Middle frontal gyrus (tissue), 1 donor: Measurements from ENCODE around the gene MLPH.
A peak's percentile ranks its signal among the peaks of the same experiment; 100 is the strongest.

ENCODE experiments used
- DNase-seq: peaks from one replicate; pipeline ENCODE4 v3.0.0-alpha.2; 2015; ENCODE audit warnings: low spot score; ENCODE audit errors: extremely low spot score

The MLPH gene

GRCh38 chr2:237486819-237487448 lies at the start of gene MLPH:
TSS of gene MLPH (plus strand) at chr2:237487251. CDS start at chr2:237493427, 6,176 bp downstream.
- no peak for DNase-seq

GRCh38 chr2:237437566-237437965 lies 49.5 kb upstream of the MLPH start:
- no peak for DNase-seq

- DNase-seq = no peak
Measured at GRCh38 chr2:237438080-237438940, 48.7 kb upstream of the MLPH start.

GRCh38 chr2:237440819-237441281 lies 46.2 kb upstream of the MLPH start:
- no peak for DNase-seq

GRCh38 chr2:237441605-237442274 lies 45.3 kb upstream of the MLPH start:
- peak; percentile 8 for DNase-seq

- DNase-seq = no peak
Measured at GRCh38 chr2:237444071-237444470, 43.0 kb upstream of the MLPH start.

GRCh38 chr2:237445611-237446337 lies 41.3 kb upstream of the MLPH start:
- no peak for DNase-seq

GRCh38 chr2:237446338-237446665 lies 40.7 kb upstream of the MLPH start:
- DNase-seq = no peak

GRCh38 chr2:237447496-237447895 lies 39.6 kb upstream of the MLPH start:
- DNase-seq = no peak

GRCh38 chr2:237448171-237448570 lies 38.9 kb upstream of the MLPH start:
- no peak for DNase-seq

- DNase-seq = no peak
Measured at GRCh38 chr2:237448626-237449025, 38.4 kb upstream of the MLPH start.

- no peak for DNase-seq
Measured at GRCh38 chr2:237449193-237449881, 37.7 kb upstream of the MLPH start.

GRCh38 chr2:237450108-237450507 lies 36.9 kb upstream of the MLPH start:
- no peak for DNase-seq

- no peak for DNase-seq
Measured at GRCh38 chr2:237450583-237450982, 36.5 kb upstream of the MLPH start.

- DNase-seq = no peak
Measured at GRCh38 chr2:237451643-237452469, 35.2 kb upstream of the MLPH start.

- no peak for DNase-seq
Measured at GRCh38 chr2:237452861-237453260, 34.2 kb upstream of the MLPH start.

- DNase-seq = no peak
Measured at GRCh38 chr2:237453671-237454070, 33.4 kb upstream of the MLPH start.

- DNase-seq = no peak
Measured at GRCh38 chr2:237455764-237456163, 31.3 kb upstream of the MLPH start.

GRCh38 chr2:237456200-237456843 lies 30.7 kb upstream of the MLPH start:
- no peak for DNase-seq
